DND-41 (cell line): ENCODE results near the gene ABCB7.
A peak's percentile ranks its signal among the peaks of the same experiment; 100 is the strongest.

ENCODE experiments used
- ATAC-seq: fragments of 200-7000 bp; cut with Tn5 transposase; 3 replicates; pipeline ENCODE4 v1.9.1; 2021; ENCODE audit warnings: low read depth; ENCODE audit not compliant: insufficient read depth
- DNase-seq: peaks from one replicate; pipeline ENCODE4 v3.0.0-alpha.2; 2020
- H2AFZ ChIP-seq: 2 replicates; pipeline ENCODE4 v1.6.0; 2012; ENCODE audit warnings: low read depth, low read length
- H3K27ac ChIP-seq: 2 replicates; pipeline ENCODE4 v1.5.1; 2012; ENCODE audit warnings: low read length, inconsistent platforms
- H3K27me3 ChIP-seq: fragments of 200-600 bp; sonication (generic); 2 replicates; pipeline ENCODE4 v1.6.0; 2012; ENCODE audit warnings: low read length, mild to moderate bottlenecking, inconsistent platforms; ENCODE audit not compliant: insufficient read depth, poor library complexity
- H3K36me3 ChIP-seq: 2 replicates; pipeline ENCODE4 v1.5.1; 2012; ENCODE audit warnings: low read length, inconsistent platforms; ENCODE audit not compliant: insufficient read depth
- H3K4me1 ChIP-seq: 2 replicates; pipeline ENCODE4 v1.5.1; 2012; ENCODE audit warnings: mild to moderate bottlenecking, low read length; ENCODE audit not compliant: insufficient read depth
- H3K4me2 ChIP-seq: 2 replicates; pipeline ENCODE4 v1.6.0; 2012; ENCODE audit warnings: mild to moderate bottlenecking, moderate library complexity, low read length, inconsistent platforms; ENCODE audit not compliant: insufficient read depth
- H3K4me3 ChIP-seq, 2 experiments: fragments of 200-600 bp in 1 of 2; shearing (Covaris generic) in 1 of 2; 2 replicates each; pipeline ENCODE4 v1.5.1; 2012 to 2016; ENCODE audit warnings: inconsistent platforms in 2 of 2, low read length in 2 of 2, mild to moderate bottlenecking in 2 of 2, low read depth in 1 of 2, moderate library complexity in 1 of 2
- H3K79me2 ChIP-seq: 2 replicates; pipeline ENCODE4 v1.6.0; 2012; ENCODE audit warnings: low read length, inconsistent platforms; ENCODE audit not compliant: insufficient read depth
- H3K9ac ChIP-seq: 2 replicates; pipeline ENCODE4 v1.6.0; 2012; ENCODE audit warnings: low read depth, mild to moderate bottlenecking, inconsistent platforms, low read length, moderate library complexity
- H3K9me3 ChIP-seq: 2 replicates; pipeline ENCODE4 v1.5.1; 2012; ENCODE audit warnings: low read length, moderate library complexity, mild to moderate bottlenecking, inconsistent platforms; ENCODE audit not compliant: insufficient read depth, severe bottlenecking
- H4K20me1 ChIP-seq: 2 replicates; pipeline ENCODE4 v1.6.0; 2012; ENCODE audit warnings: low read length; ENCODE audit not compliant: insufficient read depth
- EZH2 ChIP-seq: IDR thresholded peaks from 3 replicates; pipeline ENCODE4 v1.6.1; 2012; ENCODE audit warnings: borderline replicate concordance, low read depth, mild to moderate bottlenecking, moderate library complexity, low read length, inconsistent platforms; ENCODE audit not compliant: severe bottlenecking
- TF ChIP-seq, protein P1 (sequence below): IDR thresholded peaks from 2 replicates; pipeline ENCODE4 v1.5.1; 2012; ENCODE audit warnings: borderline replicate concordance, low read length, moderate library complexity, mild to moderate bottlenecking; ENCODE audit not compliant: poor library complexity, severe bottlenecking; ENCODE audit errors: extremely low read depth

The ABCB7 gene

GRCh38 chrX:75038925-75039324 is 117.2 kb downstream of the ABCB7 start:
- H2AFZ ChIP-seq: no peak overlapping the region
- no peaks in the 10 kb centered on the region for H3K4me1 ChIP-seq
- DNase-seq: peak; percentile 8
- no peak overlapping the region for H3K4me3 ChIP-seq
- no peaks in the 10 kb centered on the region for H3K79me2 ChIP-seq
- H4K20me1 ChIP-seq: no peaks in the 10 kb centered on the region
- H3K27me3 ChIP-seq: no peaks in the 10 kb centered on the region
- no peaks in the 10 kb centered on the region for H3K36me3 ChIP-seq
- no peaks in the 10 kb centered on the region for H3K9me3 ChIP-seq
- ATAC-seq: no peak
- no peak for TF ChIP-seq EZH2
- TF ChIP-seq, protein P1, sequence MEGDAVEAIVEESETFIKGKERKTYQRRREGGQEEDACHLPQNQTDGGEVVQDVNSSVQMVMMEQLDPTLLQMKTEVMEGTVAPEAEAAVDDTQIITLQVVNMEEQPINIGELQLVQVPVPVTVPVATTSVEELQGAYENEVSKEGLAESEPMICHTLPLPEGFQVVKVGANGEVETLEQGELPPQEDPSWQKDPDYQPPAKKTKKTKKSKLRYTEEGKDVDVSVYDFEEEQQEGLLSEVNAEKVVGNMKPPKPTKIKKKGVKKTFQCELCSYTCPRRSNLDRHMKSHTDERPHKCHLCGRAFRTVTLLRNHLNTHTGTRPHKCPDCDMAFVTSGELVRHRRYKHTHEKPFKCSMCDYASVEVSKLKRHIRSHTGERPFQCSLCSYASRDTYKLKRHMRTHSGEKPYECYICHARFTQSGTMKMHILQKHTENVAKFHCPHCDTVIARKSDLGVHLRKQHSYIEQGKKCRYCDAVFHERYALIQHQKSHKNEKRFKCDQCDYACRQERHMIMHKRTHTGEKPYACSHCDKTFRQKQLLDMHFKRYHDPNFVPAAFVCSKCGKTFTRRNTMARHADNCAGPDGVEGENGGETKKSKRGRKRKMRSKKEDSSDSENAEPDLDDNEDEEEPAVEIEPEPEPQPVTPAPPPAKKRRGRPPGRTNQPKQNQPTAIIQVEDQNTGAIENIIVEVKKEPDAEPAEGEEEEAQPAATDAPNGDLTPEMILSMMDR: peak; percentile 46
- no peak overlapping the region for H3K27ac ChIP-seq
- H3K9ac ChIP-seq: no peak overlapping the region
- H3K4me2 ChIP-seq: no peak overlapping the region
